GM12873 (cell line): Measurements from ENCODE around the gene CGNL1.

Experiments used
- CTCF ChIP-seq: IDR thresholded peaks from 2 replicates; pipeline ENCODE4 v1.5.1; 2012; ENCODE audit warnings: low read depth, mild to moderate bottlenecking, moderate library complexity, low read length, control low read depth; ENCODE audit not compliant: insufficient read depth; ENCODE audit errors: missing control alignments

The CGNL1 gene

GRCh38 chr15:57436166-57436565 is 59.9 kb downstream of the CGNL1 start:
- no peak for TF ChIP-seq CTCF

- no peak for TF ChIP-seq CTCF
Measured at GRCh38 chr15:57436961-57437360, 60.7 kb downstream of the CGNL1 start.

GRCh38 chr15:57437564-57437963 is 61.3 kb downstream of the CGNL1 start:
- TF ChIP-seq CTCF, result no peak

DNA sequence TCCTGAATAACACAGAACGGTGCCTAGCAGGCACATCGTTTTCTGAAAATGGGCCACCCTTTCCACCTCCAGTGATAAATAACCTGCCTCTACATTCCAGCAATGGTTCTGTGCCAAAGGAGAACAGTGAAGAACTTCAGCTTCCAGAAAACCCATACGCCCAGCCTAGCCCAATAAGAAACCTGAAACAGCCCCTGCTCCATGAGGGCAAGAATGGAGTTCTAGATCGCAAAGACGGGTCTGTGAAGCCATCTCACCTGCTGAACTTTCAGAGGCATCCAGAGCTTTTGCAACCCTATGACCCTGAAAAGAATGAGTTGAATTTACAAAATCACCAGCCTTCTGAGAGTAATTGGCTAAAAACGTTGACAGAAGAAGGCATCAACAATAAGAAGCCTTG is 61.9 kb downstream of the CGNL1 start:
- TF ChIP-seq CTCF, result no peak

GRCh38 chr15:57439128-57440027 is 63.1 kb downstream of the CGNL1 start:
- no peak for TF ChIP-seq CTCF

DNA sequence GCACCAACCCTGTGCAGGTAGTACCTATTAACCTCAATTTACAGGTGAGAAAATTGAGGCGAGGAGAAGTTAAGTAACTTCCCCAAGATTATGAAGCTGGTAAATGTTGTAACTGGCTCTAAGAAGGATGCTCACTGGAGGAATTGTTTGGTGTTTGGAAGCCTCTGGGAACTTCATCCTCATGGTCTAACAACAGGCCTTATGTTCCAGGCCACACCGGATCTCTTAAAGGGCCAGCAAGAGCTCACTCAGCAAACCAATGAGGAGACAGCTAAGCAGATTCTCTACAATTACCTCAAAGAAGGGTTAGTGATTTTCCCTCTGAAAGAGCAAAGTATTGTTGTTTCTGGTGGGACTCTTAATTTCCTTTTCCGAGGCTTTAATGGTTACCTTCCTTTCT is 63.9 kb downstream of the CGNL1 start:
- no peak for TF ChIP-seq CTCF

GRCh38 chr15:57440799-57441198 is 64.5 kb downstream of the CGNL1 start:
- no peak for TF ChIP-seq CTCF
